Neural progenitor cell (in vitro differentiated cells): ENCODE measurements around the gene IGF1. TPM values are rescaled to one million over a fixed set of nuclear protein-coding genes. Genes with fewer than 3 reads are reported as not detected.

Experiments
- DNase-seq: peaks from one replicate; pipeline ENCODE4 v3.0.0-alpha.2; 2016; ENCODE audit warnings: low spot score
- H2AFZ ChIP-seq: fragments of 200-600 bp; sonication (generic); replicated peaks from 2 replicates; pipeline ENCODE4 v1.6.1; 2016; ENCODE audit warnings: antibody characterized with exemption
- H3F3A ChIP-seq: fragments of 200-600 bp; sonication (generic); 2 replicates; pipeline ENCODE4 v1.6.1; 2016; ENCODE audit warnings: antibody characterized with exemption, low read depth
- H3K27ac ChIP-seq: fragments of 200-600 bp; sonication (generic); 2 replicates; pipeline ENCODE4 v1.5.1; 2016; ENCODE audit warnings: mild to moderate bottlenecking
- H3K27me3 ChIP-seq: fragments of 200-600 bp; sonication (generic); 2 replicates; pipeline ENCODE4 v1.6.1; 2016; ENCODE audit warnings: mild to moderate bottlenecking, moderate library complexity
- H3K36me3 ChIP-seq: fragments of 200-600 bp; sonication (generic); 2 replicates; pipeline ENCODE4 v1.5.1; 2016
- H3K4me1 ChIP-seq: fragments of 200-600 bp; sonication (generic); 2 replicates; pipeline ENCODE4 v1.6.1; 2016; ENCODE audit warnings: mixed run types
- H3K4me2 ChIP-seq: fragments of 200-600 bp; sonication (generic); 2 replicates; pipeline ENCODE4 v1.6.1; 2016
- H3K4me3 ChIP-seq: fragments of 200-600 bp; sonication (generic); 2 replicates; pipeline ENCODE4 v1.5.1; 2016
- H3K79me2 ChIP-seq: fragments of 200-600 bp; sonication (generic); 2 replicates; pipeline ENCODE4 v1.6.1; 2016; ENCODE audit warnings: low read depth
- H3K9ac ChIP-seq: fragments of 200-600 bp; sonication (generic); 2 replicates; pipeline ENCODE4 v1.6.1; 2016
- H3K9me3 ChIP-seq: fragments of 200-600 bp; sonication (generic); 2 replicates; pipeline ENCODE4 v1.5.1; 2016; ENCODE audit warnings: low read depth
- H4K20me1 ChIP-seq: fragments of 200-600 bp; sonication (generic); 2 replicates; pipeline ENCODE4 v1.6.1; 2016; ENCODE audit warnings: low read depth
- H3K27ac Mint-ChIP-seq: 3 replicates; pipeline ENCODE4 v1.8.0; 2021; ENCODE audit warnings: mixed read lengths
- H3K27me3 Mint-ChIP-seq: 2 replicates; pipeline ENCODE4 v1.8.0; 2022; ENCODE audit warnings: low read depth, mild to moderate bottlenecking, inconsistent platforms, moderate library complexity, mixed read lengths; ENCODE audit not compliant: insufficient read depth
- H3K36me3 Mint-ChIP-seq: 3 replicates; pipeline ENCODE4 v1.8.0; 2021; ENCODE audit warnings: mixed read lengths
- H3K4me1 Mint-ChIP-seq: 3 replicates; pipeline ENCODE4 v1.8.0; 2021; ENCODE audit warnings: mixed read lengths
- H3K4me3 Mint-ChIP-seq: 3 replicates; pipeline ENCODE4 v1.8.0; 2021; ENCODE audit warnings: mild to moderate bottlenecking, moderate library complexity, mixed read lengths
- H3K9me3 Mint-ChIP-seq: 3 replicates; pipeline ENCODE4 v1.8.0; 2020; ENCODE audit warnings: mixed read lengths
- EZH2 ChIP-seq: fragments of 200-600 bp; sonication (generic); IDR thresholded peaks from 2 replicates; pipeline ENCODE4 v1.6.1; 2017; ENCODE audit warnings: antibody characterized with exemption, mild to moderate bottlenecking, moderate library complexity
- EZH2phosphoT487 ChIP-seq: fragments of 200-600 bp; sonication (generic); IDR thresholded peaks from 2 replicates; pipeline ENCODE4 v1.6.1; 2017; ENCODE audit warnings: antibody characterized with exemption
- total RNA-seq: library from RNA; depleted of rRNA; stranded (reverse); fragments of >200 nt; gene quantifications from 2 replicates; pipeline ENCODE4 v1.2.3, GENCODE V29; 2015; ENCODE audit warnings: low replicate concordance
- TF ChIP-seq, protein P1 (sequence below): fragments of 200-600 bp; sonication (generic); IDR thresholded peaks from 2 replicates; pipeline ENCODE4 v1.5.1; 2017; ENCODE audit warnings: antibody characterized with exemption, mild to moderate bottlenecking

IGF1 gene
- total RNA-seq, 1 donor from 2014 or later, result not detected

DNA sequence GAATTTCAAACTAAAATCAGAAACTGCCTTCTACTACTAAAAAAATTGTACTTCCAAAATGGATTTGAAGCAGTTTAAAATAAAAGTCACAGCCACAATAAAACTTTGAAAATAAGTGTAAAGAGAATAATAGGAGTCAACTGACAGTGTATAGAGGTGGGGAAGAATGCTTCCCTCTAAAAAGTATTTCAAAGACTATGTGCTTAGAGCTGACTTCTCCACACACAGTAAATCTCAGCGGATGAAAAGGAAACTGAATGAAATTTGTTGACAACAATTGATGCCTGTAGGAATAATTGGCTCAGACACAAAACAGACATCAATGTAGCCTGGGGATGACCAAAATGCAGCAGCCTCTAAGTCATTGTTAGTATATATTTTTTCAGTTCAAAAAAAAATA is 7.9 kb downstream of the IGF1 start:
- no peaks in the 10 kb centered on the region for H4K20me1 ChIP-seq
- no peaks in the 10 kb centered on the region for H3K36me3 Mint-ChIP-seq

DNA sequence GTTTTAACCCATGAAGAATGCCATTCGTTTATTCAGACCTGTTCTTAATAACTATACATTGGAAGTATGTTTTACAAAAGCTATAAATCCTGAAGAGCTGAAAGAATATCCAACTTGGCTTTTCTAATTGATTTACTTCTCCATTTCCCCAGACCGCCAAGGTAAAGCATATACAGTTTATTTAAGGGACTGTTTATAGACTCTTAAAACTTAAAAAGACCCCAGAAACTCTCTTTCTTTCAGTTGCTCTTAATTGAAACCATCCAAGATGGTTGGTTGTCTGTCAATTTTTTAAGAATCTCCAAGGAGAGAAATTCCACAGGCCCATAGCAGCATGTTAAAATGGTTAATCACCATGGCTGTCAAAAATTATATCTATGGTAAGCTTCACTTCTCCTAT is 8.8 kb downstream of the IGF1 start:
- no peak overlapping the region for H3K4me3 ChIP-seq
- H3K9me3 Mint-ChIP-seq, result no peaks in the 10 kb centered on the region
- H3F3A ChIP-seq, result no peaks in the 10 kb centered on the region
- no peaks in the 10 kb centered on the region for H4K20me1 ChIP-seq
- H3K27ac Mint-ChIP-seq, result no peak overlapping the region
- H3K4me1 Mint-ChIP-seq, result no peaks in the 10 kb centered on the region
- TF ChIP-seq EZH2phosphoT487 (no peak), EZH2 (no peak)
- TF ChIP-seq, protein P1, sequence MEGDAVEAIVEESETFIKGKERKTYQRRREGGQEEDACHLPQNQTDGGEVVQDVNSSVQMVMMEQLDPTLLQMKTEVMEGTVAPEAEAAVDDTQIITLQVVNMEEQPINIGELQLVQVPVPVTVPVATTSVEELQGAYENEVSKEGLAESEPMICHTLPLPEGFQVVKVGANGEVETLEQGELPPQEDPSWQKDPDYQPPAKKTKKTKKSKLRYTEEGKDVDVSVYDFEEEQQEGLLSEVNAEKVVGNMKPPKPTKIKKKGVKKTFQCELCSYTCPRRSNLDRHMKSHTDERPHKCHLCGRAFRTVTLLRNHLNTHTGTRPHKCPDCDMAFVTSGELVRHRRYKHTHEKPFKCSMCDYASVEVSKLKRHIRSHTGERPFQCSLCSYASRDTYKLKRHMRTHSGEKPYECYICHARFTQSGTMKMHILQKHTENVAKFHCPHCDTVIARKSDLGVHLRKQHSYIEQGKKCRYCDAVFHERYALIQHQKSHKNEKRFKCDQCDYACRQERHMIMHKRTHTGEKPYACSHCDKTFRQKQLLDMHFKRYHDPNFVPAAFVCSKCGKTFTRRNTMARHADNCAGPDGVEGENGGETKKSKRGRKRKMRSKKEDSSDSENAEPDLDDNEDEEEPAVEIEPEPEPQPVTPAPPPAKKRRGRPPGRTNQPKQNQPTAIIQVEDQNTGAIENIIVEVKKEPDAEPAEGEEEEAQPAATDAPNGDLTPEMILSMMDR, result no peak
- no peak overlapping the region for H3K4me2 ChIP-seq
- no peak overlapping the region for H3K4me3 Mint-ChIP-seq
- no peaks in the 10 kb centered on the region for H3K36me3 ChIP-seq
- no peaks in the 10 kb centered on the region for H3K36me3 Mint-ChIP-seq
- H3K27me3 Mint-ChIP-seq, result peaks cover 3% of the 10 kb centered on the region
- no peak for DNase-seq
- H3K27me3 ChIP-seq, result no peaks in the 10 kb centered on the region
- no peak overlapping the region for H3K9ac ChIP-seq
- no peaks in the 10 kb centered on the region for H3K79me2 ChIP-seq
- H3K27ac ChIP-seq, result no peak overlapping the region
- H2AFZ ChIP-seq, result no peak overlapping the region
- H3K9me3 ChIP-seq, result no peaks in the 10 kb centered on the region
- no peaks in the 10 kb centered on the region for H3K4me1 ChIP-seq

More for the DNA sequence above, 7.9 kb downstream of the IGF1 start:
- Histone ChIP-seq H3K4me3 (no peak overlapping the region), H3K4me2 (no peak overlapping the region), H3K9me3 (no peaks in the 10 kb centered on the region), H3K9ac (no peak overlapping the region), H3F3A (no peaks in the 10 kb centered on the region), H3K79me2 (no peaks in the 10 kb centered on the region), H3K27me3 (no peaks in the 10 kb centered on the region), H3K4me1 (no peaks in the 10 kb centered on the region), H3K36me3 (no peaks in the 10 kb centered on the region), H3K27ac (no peak overlapping the region), H2AFZ (no peak overlapping the region)
- no peaks in the 10 kb centered on the region for H3K4me1 Mint-ChIP-seq
- no peak for DNase-seq
- no peaks in the 10 kb centered on the region for H3K9me3 Mint-ChIP-seq
- H3K4me3 Mint-ChIP-seq, result no peak overlapping the region
- no peak overlapping the region for H3K27ac Mint-ChIP-seq
- H3K27me3 Mint-ChIP-seq, result peaks cover 3% of the 10 kb centered on the region
- TF ChIP-seq, protein P1, result no peak
- no peak for TF ChIP-seq EZH2
- TF ChIP-seq EZH2phosphoT487, result no peak

GRCh38 chr12:102470945-102471344 is 9.4 kb downstream of the IGF1 start:
- H3K27ac ChIP-seq, result no peak overlapping the region
- DNase-seq, result no peak
- H3K27me3 ChIP-seq, result no peaks in the 10 kb centered on the region
- H3K4me3 ChIP-seq, result no peak overlapping the region
- no peaks in the 10 kb centered on the region for H3K4me1 ChIP-seq
- Mint-ChIP-seq H3K9me3 (no peaks in the 10 kb centered on the region), H3K36me3 (no peaks in the 10 kb centered on the region), H3K4me1 (no peaks in the 10 kb centered on the region), H3K4me3 (no peak overlapping the region), H3K27me3 (peaks cover 3% of the 10 kb centered on the region), H3K27ac (no peak overlapping the region)
- H4K20me1 ChIP-seq, result no peaks in the 10 kb centered on the region
- H3F3A ChIP-seq, result no peaks in the 10 kb centered on the region
- H2AFZ ChIP-seq, result no peak overlapping the region
- TF ChIP-seq EZH2 (no peak), EZH2phosphoT487 (no peak)
- TF ChIP-seq, protein P1, result no peak
- H3K9me3 ChIP-seq, result no peaks in the 10 kb centered on the region
- H3K4me2 ChIP-seq, result no peak overlapping the region
- H3K36me3 ChIP-seq, result no peaks in the 10 kb centered on the region
- H3K79me2 ChIP-seq, result no peaks in the 10 kb centered on the region
- H3K9ac ChIP-seq, result no peak overlapping the region
